Panc1 (cell line): ENCODE measurements around the gene BDH1. TPM values are rescaled to one million over a fixed set of nuclear protein-coding genes. Genes with fewer than 3 reads are reported as not detected.

Experiments used
- ATAC-seq: fragments of 200-7000 bp; cut with Tn5 transposase; 2 replicates; pipeline ENCODE4 v1.9.1; 2020; ENCODE audit warnings: mild to moderate bottlenecking, moderate library complexity
- BruUV-seq: library from RNA; stranded (reverse); fragments of 400-500 nt; replicated peaks from 2 replicates; lab custom pipeline; 2021; lab: Mats Ljungman, UMichigan
- CTCF ChIA-PET: fragments of 300-600 bp; sonication (Branson Sonifier 250); formaldehyde crosslinking; loops from one replicate; lab custom pipeline; 2022; ENCODE audit warnings: antibody characterized with exemption; lab: Charles Lee
- POLR2A ChIA-PET: fragments of 300-600 bp; sonication (Branson Sonifier 250); formaldehyde crosslinking; loops from one replicate; lab custom pipeline; 2022; ENCODE audit warnings: antibody characterized with exemption; lab: Charles Lee
- DNase-seq: peaks from one replicate; pipeline ENCODE4 v3.0.0-alpha.2; 2010; ENCODE audit warnings: low read depth, low spot score
- H3K27ac ChIP-seq: 2 replicates; pipeline ENCODE4 v1.5.1; 2011; ENCODE audit warnings: mild to moderate bottlenecking, low read length, inconsistent platforms
- H3K27me3 ChIP-seq: fragments of 200-500 bp; sonication (Bioruptor generic); 2 replicates; pipeline ENCODE4 v1.6.0; 2014; ENCODE audit warnings: low read length, inconsistent platforms; ENCODE audit not compliant: control insufficient read depth, insufficient read depth
- H3K36me3 ChIP-seq: fragments of 200-500 bp; sonication (Bioruptor generic); 2 replicates; pipeline ENCODE4 v1.5.1; 2014; ENCODE audit warnings: inconsistent platforms, mild to moderate bottlenecking, low read length, moderate library complexity; ENCODE audit not compliant: control insufficient read depth, insufficient read depth
- H3K4me1 ChIP-seq: 2 replicates; pipeline ENCODE4 v1.5.1; 2011; ENCODE audit warnings: inconsistent platforms, mild to moderate bottlenecking, low read length, moderate library complexity; ENCODE audit not compliant: control insufficient read depth, insufficient read depth
- H3K4me3 ChIP-seq, 2 experiments: 2 replicates each; pipeline ENCODE4 v1.5.1; 2011 to 2012; ENCODE audit warnings: low read depth in 2 of 2, low read length in 2 of 2, mild to moderate bottlenecking in 2 of 2, inconsistent platforms in 1 of 2, moderate library complexity in 1 of 2
- H3K9me3 ChIP-seq: fragments of 200-500 bp; sonication (Bioruptor generic); 2 replicates; pipeline ENCODE4 v1.5.1; 2014; ENCODE audit warnings: low read depth, mild to moderate bottlenecking, inconsistent platforms, low read length, moderate library complexity; ENCODE audit not compliant: control insufficient read depth, insufficient read depth
- CTCF ChIP-seq: fragments of 450-650 bp; IDR thresholded peaks from 2 replicates; pipeline ENCODE4 v1.5.1; 2017; ENCODE audit warnings: mild to moderate bottlenecking
- POLR2AphosphoS5 ChIP-seq: IDR thresholded peaks from 2 replicates; pipeline ENCODE4 v1.6.1; 2012; ENCODE audit warnings: mild to moderate bottlenecking, low read depth, low read length, moderate library complexity
- REST ChIP-seq, 2 experiments: IDR thresholded peaks; 2 replicates each; pipeline ENCODE4 v1.6.1; 2011 to 2012; ENCODE audit warnings: low read depth in 2 of 2, control low read depth in 1 of 2, low read length in 1 of 2, mild to moderate bottlenecking in 1 of 2, moderate library complexity in 1 of 2; ENCODE audit not compliant: insufficient read depth in 1 of 2
- SIN3A ChIP-seq: IDR thresholded peaks from 2 replicates; pipeline ENCODE4 v1.6.1; 2012; ENCODE audit warnings: low read depth, mild to moderate bottlenecking, low read length, moderate library complexity, borderline replicate concordance; ENCODE audit not compliant: insufficient read depth
- TCF7L2 ChIP-seq: IDR thresholded peaks from 2 replicates; pipeline ENCODE4 v1.6.1; 2011; ENCODE audit warnings: mild to moderate bottlenecking, low read depth, low read length, inconsistent platforms
- in situ Hi-C: cut with HindIII; loops from 2 replicates; pipeline ENCODE4 v1.10.0; 2016; ENCODE audit warnings: low sequenced_read_pairs, low pct_unique_long_range_greater_than_20kb
- intact Hi-C: fragments of 100-400 bp; cut with micrococcal nuclease; formaldehyde crosslinking; loops from one replicate; pipeline ENCODE4 v1.10.0; 2022; ENCODE audit not compliant: unreplicated experiment
- total RNA-seq: library from RNA; stranded (reverse); gene quantifications from one replicate; pipeline ENCODE4 v1.2.1, GENCODE V29; 2021; ENCODE audit not compliant: unreplicated experiment

BDH1 gene
- total RNA-seq, 1 experiment from 2014 or later: 4.8 TPM

DNA sequence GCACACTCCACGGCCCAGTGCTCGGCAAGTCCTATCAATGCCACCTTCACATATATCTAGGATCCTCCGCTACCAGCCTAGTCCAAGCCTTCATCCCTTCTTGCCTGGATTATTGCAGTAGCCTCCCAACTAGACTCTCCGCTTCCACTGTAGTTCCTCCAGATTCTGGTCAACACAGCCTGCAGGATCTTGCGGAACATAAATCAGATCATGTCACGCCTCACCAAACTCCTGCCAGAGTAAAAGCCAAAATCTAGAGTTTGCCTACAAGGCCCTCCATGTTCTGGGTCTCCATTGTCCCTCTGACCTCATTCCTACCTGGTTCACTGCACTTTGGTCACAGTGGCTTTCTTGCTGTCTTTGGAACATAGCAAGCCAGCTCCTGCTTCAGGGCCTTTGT lies 3.6 kb downstream of the BDH1 start:
- BruUV-seq: no TSS peak
- in situ Hi-C loops (no loop called here), intact Hi-C loops (no loop called here)
- Histone ChIP-seq H3K27me3 (peaks cover 2% of the 10 kb centered on the region; the same call in 1 of the 2 replicates), H3K4me3 (no peak overlapping the region), H3K36me3 (no peaks in the 10 kb centered on the region), H3K9me3 (no peaks in the 10 kb centered on the region), H3K4me1 (peaks cover 6% of the 10 kb centered on the region), H3K27ac (no peak overlapping the region)
- ChIA-PET POLR2A (no interaction called here), CTCF (no interaction called here)
- ATAC-seq (no peak), DNase-seq (no peak)
- TF ChIP-seq CTCF (no peak), POLR2AphosphoS5 (no peak), TCF7L2 (no peak), SIN3A (no peak), REST (IDR thresholded peaks at IDR 0.05; ENCODE audit: insufficient read depth in 1 of 2, low read depth in 2 of 2, low read length in 1 of 2) (no peak)

GRCh38 chr3:197550489-197550888 lies 5.3 kb downstream of the BDH1 start:
- intact Hi-C loops: no loop called here
- DNase-seq (no peak), ATAC-seq (no peak)
- ChIA-PET POLR2A (interaction anchor here (0.6 kb wide), 1 partner anchor 819 kb away, joined by 4 read pairs; no protein-coding TSS in a partner anchor), CTCF (no interaction called here)
- Histone ChIP-seq H3K4me1 (peaks cover 6% of the 10 kb centered on the region), H3K27me3 (no peaks in the 10 kb centered on the region), H3K36me3 (no peaks in the 10 kb centered on the region), H3K4me3 (no peak overlapping the region), H3K27ac (no peak overlapping the region), H3K9me3 (no peaks in the 10 kb centered on the region)
- in situ Hi-C loops: no loop called here
- TF ChIP-seq TCF7L2: no peak
- TF ChIP-seq POLR2AphosphoS5: no peak
- no peak for TF ChIP-seq SIN3A
- no peak for TF ChIP-seq REST (IDR thresholded peaks at IDR 0.05; ENCODE audit: insufficient read depth in 1 of 2, low read depth in 2 of 2, low read length in 1 of 2)
- no peak for TF ChIP-seq CTCF
- BruUV-seq: no TSS peak
